ENCODE data around the gene CERS6. TPM values are rescaled to one million over a fixed set of nuclear protein-coding genes. Genes with fewer than 3 reads are reported as not detected.

Gene CERS6
- total and polyA plus RNA-seq, 8 donors = 3.2 to 18.0 (median 7.6) TPM

GRCh38 chr2:168731002-168731401 is 274.9 kb downstream of the CERS6 start:
- DNase-seq = no peak
- FAIRE-seq = no peak
- H3K27me3 ChIP-seq = no peaks in the 10 kb centered on the region
- no peak for TF ChIP-seq CTCF (IDR thresholded peaks at IDR 0.05)
- intact Hi-C loops (cut with DNase I) = no loop called here
- WGBS, 2 donors = 81 to 92% methylated on average over 2 of the region's 2 CpGs
- H3K9me3 ChIP-seq = no peaks in the 10 kb centered on the region
- no peak overlapping the region for H3K4me3 ChIP-seq
- no peak overlapping the region for H3K27ac ChIP-seq
- H3K36me3 ChIP-seq = no peaks in the 10 kb centered on the region
- no peak for ATAC-seq
- no peaks in the 10 kb centered on the region for H3K4me1 ChIP-seq

- H3K36me3 ChIP-seq = no peaks in the 10 kb centered on the region
- H3K4me1 ChIP-seq = no peaks in the 10 kb centered on the region
- no peak overlapping the region for H3K27ac ChIP-seq
- no peak overlapping the region for H3K4me3 ChIP-seq
- intact Hi-C loops (cut with DNase I) = no loop called here
- ATAC-seq (no peak), FAIRE-seq (no peak), DNase-seq (no peak)
- no peak for TF ChIP-seq CTCF (IDR thresholded peaks at IDR 0.05)
- no peaks in the 10 kb centered on the region for H3K27me3 ChIP-seq
- 88 to 89% methylated on average over 3 of the region's 3 CpGs for WGBS, 2 donors
- H3K9me3 ChIP-seq = no peaks in the 10 kb centered on the region
Measured at GRCh38 chr2:168731616-168732015, 275.5 kb downstream of the CERS6 start.

GRCh38 chr2:168732100-168732499 is 276.0 kb downstream of the CERS6 start:
- no peaks in the 10 kb centered on the region for H3K9me3 ChIP-seq
- no peak overlapping the region for H3K4me3 ChIP-seq
- FAIRE-seq (no peak), ATAC-seq (no peak), DNase-seq (no peak)
- TF ChIP-seq CTCF (IDR thresholded peaks at IDR 0.05) = no peak
- 78 to 93% methylated on average over 2 of the region's 2 CpGs for WGBS, 2 donors
- no peak overlapping the region for H3K27ac ChIP-seq
- intact Hi-C loops (cut with DNase I) = no loop called here
- no peaks in the 10 kb centered on the region for H3K36me3 ChIP-seq
- H3K27me3 ChIP-seq = no peaks in the 10 kb centered on the region
- no peaks in the 10 kb centered on the region for H3K4me1 ChIP-seq

GRCh38 chr2:168732506-168732905 is 276.4 kb downstream of the CERS6 start:
- no peak for TF ChIP-seq CTCF (IDR thresholded peaks at IDR 0.05)
- Histone ChIP-seq H3K4me1 (no peaks in the 10 kb centered on the region), H3K27me3 (no peaks in the 10 kb centered on the region), H3K4me3 (no peak overlapping the region), H3K9me3 (no peaks in the 10 kb centered on the region), H3K27ac (no peak overlapping the region), H3K36me3 (no peaks in the 10 kb centered on the region)
- ATAC-seq (no peak), FAIRE-seq (no peak), DNase-seq (no peak)
- intact Hi-C loops (cut with DNase I) = no loop called here

- 94 to 97% methylated on average over 6 of the region's 6 CpGs for WGBS, 2 donors
- no peak for DNase-seq
- no peak for ATAC-seq
- Histone ChIP-seq H3K27ac (no peak overlapping the region), H3K9me3 (no peaks in the 10 kb centered on the region), H3K4me3 (no peak overlapping the region), H3K4me1 (no peaks in the 10 kb centered on the region), H3K36me3 (no peaks in the 10 kb centered on the region), H3K27me3 (no peaks in the 10 kb centered on the region)
- intact Hi-C loops (cut with DNase I) = no loop called here
- FAIRE-seq = no peak
- TF ChIP-seq CTCF (IDR thresholded peaks at IDR 0.05) = no peak
Measured at GRCh38 chr2:168734199-168734760, 278.2 kb downstream of the CERS6 start.
